Astrocyte (in vitro differentiated cells and primary cell): ENCODE data around the gene CLIP2. TPM values are rescaled to one million over a fixed set of nuclear protein-coding genes. Genes with fewer than 3 reads are reported as not detected.

ENCODE experiments used
- DNase-seq: peaks from one replicate; pipeline ENCODE4 v3.0.0-alpha.2; 2010; ENCODE audit warnings: low read depth
- FAIRE-seq: peaks from 2 replicates; lab custom pipeline; 2011; peaks lifted over from hg19 to GRCh38; lab: Jason Lieb, UNC
- H2AFZ ChIP-seq: 2 replicates; pipeline ENCODE4 v1.6.0; 2012; ENCODE audit warnings: low read depth, low read length, inconsistent platforms
- H3K27ac ChIP-seq: 2 replicates; pipeline ENCODE4 v1.5.1; 2011; ENCODE audit warnings: low read depth, low read length, inconsistent platforms
- H3K27me3 ChIP-seq: 2 replicates; pipeline ENCODE4 v1.6.0; 2011; ENCODE audit warnings: low read length, inconsistent platforms; ENCODE audit not compliant: insufficient read depth
- H3K36me3 ChIP-seq: 2 replicates; pipeline ENCODE4 v1.5.1; 2011; ENCODE audit warnings: low read length, inconsistent platforms; ENCODE audit not compliant: insufficient read depth
- H3K4me1 ChIP-seq: 2 replicates; pipeline ENCODE4 v1.5.1; 2011; ENCODE audit warnings: low read length, inconsistent platforms; ENCODE audit not compliant: insufficient read depth
- H3K4me2 ChIP-seq: 2 replicates; pipeline ENCODE4 v1.6.0; 2012; ENCODE audit warnings: low read length, inconsistent platforms
- H3K4me3 ChIP-seq: 2 replicates; pipeline ENCODE4 v1.5.1; 2011; ENCODE audit warnings: low read depth, mild to moderate bottlenecking, low read length, inconsistent platforms; ENCODE audit not compliant: insufficient read depth
- H3K79me2 ChIP-seq: 2 replicates; pipeline ENCODE4 v1.6.0; 2012; ENCODE audit warnings: mild to moderate bottlenecking, low read length, inconsistent platforms; ENCODE audit not compliant: insufficient read depth
- H3K9ac ChIP-seq: 2 replicates; pipeline ENCODE4 v1.6.0; 2012; ENCODE audit warnings: mild to moderate bottlenecking, low read length, inconsistent platforms
- H3K9me3 ChIP-seq: 2 replicates; pipeline ENCODE4 v1.5.1; 2012; ENCODE audit warnings: low read depth, mild to moderate bottlenecking, low read length, inconsistent platforms; ENCODE audit not compliant: insufficient read depth
- H4K20me1 ChIP-seq: 2 replicates; pipeline ENCODE4 v1.6.0; 2012; ENCODE audit warnings: low read length, inconsistent platforms; ENCODE audit not compliant: insufficient read depth
- H3K27ac Mint-ChIP-seq: one replicate; pipeline ENCODE4 v1.8.0; 2021; ENCODE audit warnings: mild to moderate bottlenecking, mixed read lengths; ENCODE audit not compliant: unreplicated experiment
- H3K27me3 Mint-ChIP-seq: one replicate; pipeline ENCODE4 v1.8.0; 2021; ENCODE audit warnings: low read depth, mixed read lengths; ENCODE audit not compliant: unreplicated experiment
- H3K36me3 Mint-ChIP-seq: one replicate; pipeline ENCODE4 v1.8.0; 2021; ENCODE audit warnings: low read depth, mixed read lengths; ENCODE audit not compliant: unreplicated experiment
- H3K4me1 Mint-ChIP-seq: one replicate; pipeline ENCODE4 v1.8.0; 2021; ENCODE audit warnings: low read depth, mixed read lengths; ENCODE audit not compliant: unreplicated experiment
- H3K4me3 Mint-ChIP-seq: one replicate; pipeline ENCODE4 v1.8.0; 2021; ENCODE audit warnings: mild to moderate bottlenecking, moderate library complexity, mixed read lengths; ENCODE audit not compliant: unreplicated experiment
- H3K9me3 Mint-ChIP-seq: one replicate; pipeline ENCODE4 v1.8.0; 2021; ENCODE audit warnings: mild to moderate bottlenecking, mixed read lengths; ENCODE audit not compliant: unreplicated experiment
- CTCF ChIP-seq: IDR thresholded peaks from 2 replicates; pipeline ENCODE4 v1.5.1; 2011; ENCODE audit warnings: low read depth, mild to moderate bottlenecking, inconsistent platforms, low read length, moderate library complexity; ENCODE audit not compliant: insufficient read depth
- EZH2 ChIP-seq: IDR thresholded peaks from 2 replicates; pipeline ENCODE4 v1.6.1; 2012; ENCODE audit warnings: mild to moderate bottlenecking, low read length, inconsistent platforms; ENCODE audit not compliant: insufficient read depth
- total RNA-seq: library from RNA; stranded (reverse); gene quantifications from 2 replicates; pipeline ENCODE4 v1.2.1, GENCODE V29; 2021

Gene CLIP2
- total RNA-seq, 1 donor from 2014 or later = 31.4 TPM

- Mint-ChIP-seq H3K27me3 (no peaks in the 10 kb centered on the region), H3K9me3 (no peaks in the 10 kb centered on the region), H3K27ac (no peak overlapping the region), H3K4me1 (peaks cover 5% of the 10 kb centered on the region), H3K36me3 (peaks cover 20% of the 10 kb centered on the region), H3K4me3 (no peak overlapping the region)
- no peak overlapping the region for H2AFZ ChIP-seq
- H3K27ac ChIP-seq = no peak overlapping the region
- FAIRE-seq = no peak
- H3K79me2 ChIP-seq = no peaks in the 10 kb centered on the region
- peaks cover 41% of the 10 kb centered on the region for H4K20me1 ChIP-seq
- H3K36me3 ChIP-seq = no peaks in the 10 kb centered on the region
- no peaks in the 10 kb centered on the region for H3K9me3 ChIP-seq
- no peak for DNase-seq
- no peak for TF ChIP-seq CTCF
- no peak for TF ChIP-seq EZH2
- H3K4me3 ChIP-seq = no peak overlapping the region
- no peaks in the 10 kb centered on the region for H3K4me1 ChIP-seq
- H3K4me2 ChIP-seq = no peak overlapping the region
- H3K27me3 ChIP-seq = no peaks in the 10 kb centered on the region
- H3K9ac ChIP-seq = no peak overlapping the region
Observed at GRCh38 chr7:74324531-74325209, 35.5 kb downstream of the CLIP2 start.

- H3K9me3 Mint-ChIP-seq = no peaks in the 10 kb centered on the region
- Histone ChIP-seq H4K20me1 (peaks cover 38% of the 10 kb centered on the region), H3K9me3 (no peaks in the 10 kb centered on the region), H3K79me2 (no peaks in the 10 kb centered on the region), H3K27me3 (no peaks in the 10 kb centered on the region), H3K36me3 (no peaks in the 10 kb centered on the region), H3K4me1 (no peaks in the 10 kb centered on the region), H3K4me2 (no peak overlapping the region), H2AFZ (no peak overlapping the region), H3K9ac (no peak overlapping the region), H3K27ac (no peak overlapping the region), H3K4me3 (no peak overlapping the region)
- H3K4me3 Mint-ChIP-seq = no peak overlapping the region
- DNase-seq (no peak), FAIRE-seq (no peak)
- H3K36me3 Mint-ChIP-seq = peaks cover 19% of the 10 kb centered on the region
- peaks cover 5% of the 10 kb centered on the region for H3K4me1 Mint-ChIP-seq
- no peak overlapping the region for H3K27ac Mint-ChIP-seq
- H3K27me3 Mint-ChIP-seq = no peaks in the 10 kb centered on the region
- TF ChIP-seq EZH2 (no peak), CTCF (no peak)
Observed at GRCh38 chr7:74325210-74325565, 36.0 kb downstream of the CLIP2 start.

DNA sequence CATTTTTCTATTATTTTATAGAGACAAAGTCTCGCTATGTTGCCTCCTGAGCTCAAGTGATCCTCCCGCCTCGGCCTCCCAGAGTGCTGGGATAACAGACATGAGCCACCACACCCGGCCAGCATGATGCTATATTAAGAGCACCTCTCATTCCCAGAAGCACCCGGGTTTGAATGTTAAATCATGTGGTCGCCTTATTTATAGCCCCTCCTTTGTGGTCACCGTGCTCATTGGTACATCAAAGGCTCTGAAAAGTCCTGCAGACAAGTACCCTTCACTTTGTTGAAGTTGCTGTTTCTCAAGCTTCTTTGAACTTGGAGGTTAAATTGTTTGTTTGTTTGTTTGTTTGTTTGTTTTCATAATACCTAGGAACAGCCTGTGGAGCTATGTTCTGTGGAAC lies 40.0 kb downstream of the CLIP2 start:
- H3K4me3 ChIP-seq = no peak overlapping the region
- DNase-seq = no peak
- peaks cover 14% of the 10 kb centered on the region for H3K36me3 Mint-ChIP-seq
- H3K4me3 Mint-ChIP-seq = no peak overlapping the region
- H3K9me3 Mint-ChIP-seq = no peaks in the 10 kb centered on the region
- no peak for TF ChIP-seq EZH2
- TF ChIP-seq CTCF = no peak
- H4K20me1 ChIP-seq = peaks cover 28% of the 10 kb centered on the region
- H3K36me3 ChIP-seq = no peaks in the 10 kb centered on the region
- H3K27ac ChIP-seq = no peak overlapping the region
- peaks cover 3% of the 10 kb centered on the region for H3K4me1 Mint-ChIP-seq
- no peak overlapping the region for H2AFZ ChIP-seq
- no peaks in the 10 kb centered on the region for H3K9me3 ChIP-seq
- no peak overlapping the region for H3K9ac ChIP-seq
- no peak for FAIRE-seq
- no peaks in the 10 kb centered on the region for H3K79me2 ChIP-seq
- H3K27me3 Mint-ChIP-seq = no peaks in the 10 kb centered on the region
- H3K27me3 ChIP-seq = no peaks in the 10 kb centered on the region
- H3K4me1 ChIP-seq = peaks cover 4% of the 10 kb centered on the region
- no peak overlapping the region for H3K4me2 ChIP-seq
- H3K27ac Mint-ChIP-seq = no peak overlapping the region
